HuH-7 (cell line): ENCODE data around the gene HPGD.

ENCODE experiments used
- DNase-seq: peaks from one replicate; pipeline ENCODE4 v3.0.0; 2011; ENCODE audit warnings: low spot score

Gene HPGD

DNA sequence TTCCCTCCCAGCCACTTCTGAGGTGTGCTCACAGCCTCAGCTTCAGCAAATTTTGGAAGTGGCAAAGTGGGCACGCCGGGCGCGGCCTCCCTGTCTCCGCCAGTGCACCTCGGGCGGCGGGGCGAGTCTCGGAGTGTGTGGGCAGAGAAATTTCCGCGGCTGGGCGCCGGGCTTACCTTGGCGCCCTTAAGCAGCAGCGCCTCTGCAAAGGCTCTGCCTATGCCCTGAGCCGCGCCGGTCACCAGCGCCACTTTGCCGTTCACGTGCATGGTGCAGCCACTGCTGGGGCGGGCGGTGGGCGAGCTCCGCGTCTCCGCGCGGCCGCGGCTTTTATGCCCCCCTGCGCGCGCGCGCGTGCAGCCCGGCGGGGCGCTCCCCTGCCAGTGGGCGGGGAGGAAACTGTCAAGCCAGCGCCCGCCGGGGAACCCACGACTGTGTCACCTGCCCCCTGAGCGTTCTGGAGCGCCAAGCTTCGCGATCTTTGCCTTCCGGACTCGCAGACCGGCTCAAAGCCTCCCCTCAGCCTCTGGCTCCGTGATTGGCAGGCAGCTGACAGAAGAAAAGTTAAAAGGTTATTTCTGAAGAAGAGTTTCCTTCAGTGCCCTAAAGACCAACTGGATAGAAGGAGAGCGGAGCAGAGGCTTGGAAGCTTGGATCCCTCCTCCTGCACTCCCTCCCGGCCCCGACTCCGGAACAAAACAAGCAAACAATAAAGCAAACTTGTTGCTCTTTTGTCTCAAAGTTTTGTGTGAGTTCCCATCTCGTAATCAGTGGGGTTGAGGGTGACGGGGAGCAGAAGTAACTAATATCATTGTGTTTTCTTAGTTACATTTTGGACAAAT is at the start of gene HPGD:
HPGD (minus strand) TSS at position 306 of the 842 bp plus-strand sequence; CDS start at position 269, 37 bp downstream.
- DNase-seq = peak; percentile 74

DNA sequence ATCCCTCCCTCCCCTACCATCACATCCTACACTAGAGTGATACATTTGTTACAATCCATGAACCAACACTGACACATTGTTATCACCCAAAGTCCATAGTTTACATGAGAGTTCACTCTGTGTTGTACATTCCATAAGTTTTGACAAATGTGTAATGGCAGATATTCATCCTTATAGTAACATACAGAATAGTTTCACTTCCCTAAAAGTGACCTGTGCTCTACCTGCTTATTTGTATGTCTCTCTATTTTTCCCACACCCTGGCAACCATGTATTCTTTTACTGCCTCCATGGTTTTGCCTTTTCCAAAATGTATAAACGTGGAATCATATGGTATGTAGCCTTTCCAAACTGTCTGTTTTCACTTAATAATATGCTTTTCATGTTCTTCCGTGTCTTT is 42.2 kb upstream of the HPGD start:
- DNase-seq = no peak

DNA sequence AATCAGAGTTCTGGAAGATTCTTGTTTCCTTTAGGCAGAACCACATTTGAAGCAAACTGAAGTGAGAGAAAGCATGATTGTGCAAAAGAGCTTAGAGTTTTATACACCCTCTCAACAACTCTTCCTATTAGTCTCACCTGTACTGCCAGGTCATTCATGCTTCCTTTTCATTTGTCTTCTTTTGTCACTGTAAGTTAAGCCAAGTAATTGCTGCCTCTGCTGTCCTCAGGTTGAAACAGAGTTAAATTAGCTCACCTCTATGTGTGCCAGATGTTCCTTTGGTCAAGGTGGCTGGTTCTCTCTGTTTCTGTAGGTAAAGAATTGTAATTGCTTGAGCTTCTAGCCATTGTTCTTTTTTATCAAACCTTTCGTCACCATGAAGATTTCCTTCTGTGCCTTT is 41.1 kb upstream of the HPGD start:
- no peak for DNase-seq

DNA sequence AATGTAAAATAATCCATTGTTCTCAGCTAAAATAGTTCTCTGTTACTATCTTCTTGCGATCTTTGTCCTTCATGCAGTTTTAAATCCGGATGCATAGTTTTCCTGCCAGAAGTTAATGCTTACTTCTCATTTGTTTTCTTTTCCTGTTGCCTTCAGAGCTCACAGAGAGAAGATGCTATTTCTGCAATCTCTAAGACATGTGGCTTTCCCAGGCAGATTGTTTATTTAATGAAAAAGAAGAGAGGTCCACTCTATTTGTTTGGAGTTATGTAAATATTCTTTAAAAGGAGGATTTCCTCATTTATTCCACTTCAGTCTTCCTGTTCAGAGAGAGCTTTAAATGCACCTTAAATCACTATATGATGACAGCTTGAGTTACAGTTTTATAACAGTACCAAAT is 39.3 kb upstream of the HPGD start:
- DNase-seq = no peak

DNA sequence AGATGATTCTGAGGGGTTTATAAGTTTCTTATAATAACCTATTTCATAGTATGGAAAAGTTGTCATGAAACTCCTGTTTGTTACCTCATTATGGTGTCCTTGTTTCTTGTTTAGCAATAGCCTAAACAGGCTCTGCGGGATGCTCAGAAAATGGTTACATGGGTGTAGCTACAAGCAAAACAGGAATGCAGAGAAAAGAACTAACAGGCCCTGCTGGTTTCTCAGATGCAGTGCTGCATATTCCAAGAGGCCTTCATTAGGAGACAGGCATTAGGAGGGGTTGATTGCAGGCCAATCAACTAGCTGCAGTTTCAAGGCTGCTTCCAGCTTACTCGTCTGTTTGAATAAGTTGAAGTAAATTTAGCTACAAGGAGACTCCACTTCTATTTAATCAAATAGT is 37.6 kb upstream of the HPGD start:
- no peak for DNase-seq

DNA sequence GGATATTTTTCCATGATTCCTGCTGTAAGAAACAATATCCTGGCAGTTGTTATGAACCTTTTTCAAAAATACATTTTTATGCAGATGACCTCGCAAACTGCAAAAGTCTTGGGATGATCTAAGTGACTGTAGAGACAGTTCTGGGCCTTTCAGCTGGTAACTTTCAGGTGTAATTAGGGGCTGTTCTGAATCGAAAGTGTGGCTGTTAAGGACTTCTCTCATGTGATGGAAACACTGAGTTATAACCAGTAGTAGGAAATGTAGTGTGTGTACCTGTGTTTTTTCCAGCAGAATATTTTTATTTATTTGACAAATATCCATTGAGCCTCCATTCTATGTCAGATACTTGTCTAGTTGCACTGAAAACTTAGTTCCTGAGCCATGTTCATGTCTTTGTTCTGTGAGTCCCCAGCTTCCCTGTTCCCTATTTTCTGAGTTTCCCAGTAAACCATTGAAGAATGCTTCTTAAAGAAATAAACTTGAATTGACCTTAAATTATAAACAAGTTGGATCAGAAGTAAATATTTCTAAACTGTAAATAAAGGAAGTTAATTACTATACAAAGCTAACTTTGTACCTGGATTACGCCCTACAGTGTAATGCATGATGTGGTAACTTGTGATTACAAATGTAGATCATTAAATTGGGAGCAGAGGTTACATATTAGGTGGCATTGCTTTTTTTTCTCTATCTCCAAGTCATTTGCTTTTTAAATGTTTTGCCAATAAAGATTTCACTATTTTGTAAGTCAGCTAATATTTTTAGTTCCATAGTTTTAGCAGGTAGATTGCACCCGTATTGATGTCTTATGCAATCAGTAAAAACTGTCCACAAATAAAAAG is 33.7 kb upstream of the HPGD start:
- DNase-seq = no peak

DNA sequence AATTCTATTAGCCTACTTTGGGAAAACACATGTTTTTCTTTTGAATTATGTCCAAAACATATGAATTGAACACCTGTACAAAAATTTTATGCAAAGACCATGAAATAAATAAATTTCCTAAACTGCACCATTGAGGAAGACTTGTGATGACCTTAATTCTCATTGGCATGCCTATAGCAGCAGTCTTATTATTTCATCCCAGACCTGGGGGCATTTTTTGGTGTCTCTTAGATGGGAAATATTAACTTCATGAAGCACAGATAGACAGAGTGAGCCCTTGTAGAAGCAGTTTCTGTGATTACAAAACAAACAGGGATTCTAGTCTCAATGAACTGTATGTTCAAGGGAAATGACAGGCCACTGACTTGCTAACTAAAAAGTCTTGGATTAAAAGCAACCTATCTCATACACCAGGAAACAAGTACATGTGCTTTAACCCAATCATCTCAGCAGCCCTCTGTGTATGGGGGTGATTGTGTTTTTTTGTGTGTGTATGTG is 32.0 kb upstream of the HPGD start:
- DNase-seq = no peak

DNA sequence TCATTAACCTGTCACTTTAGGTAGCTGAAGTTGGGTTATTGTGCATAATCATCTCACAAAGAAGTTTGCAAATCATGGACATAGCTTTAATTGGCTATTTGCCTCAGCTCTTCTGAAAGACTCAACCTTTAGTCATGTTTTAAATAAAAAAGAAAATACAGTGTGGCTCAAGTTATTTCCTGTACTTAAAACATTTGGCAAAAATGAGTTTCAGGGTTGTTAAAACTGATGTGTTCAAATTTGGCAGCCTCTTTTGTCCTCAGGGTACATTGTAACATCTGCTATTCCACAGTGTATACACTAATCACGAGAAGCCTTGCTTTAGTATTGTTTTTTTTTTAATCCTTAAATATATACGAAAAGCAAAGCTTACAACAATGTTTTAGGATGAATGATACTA is 31.5 kb upstream of the HPGD start:
- no peak for DNase-seq

DNA sequence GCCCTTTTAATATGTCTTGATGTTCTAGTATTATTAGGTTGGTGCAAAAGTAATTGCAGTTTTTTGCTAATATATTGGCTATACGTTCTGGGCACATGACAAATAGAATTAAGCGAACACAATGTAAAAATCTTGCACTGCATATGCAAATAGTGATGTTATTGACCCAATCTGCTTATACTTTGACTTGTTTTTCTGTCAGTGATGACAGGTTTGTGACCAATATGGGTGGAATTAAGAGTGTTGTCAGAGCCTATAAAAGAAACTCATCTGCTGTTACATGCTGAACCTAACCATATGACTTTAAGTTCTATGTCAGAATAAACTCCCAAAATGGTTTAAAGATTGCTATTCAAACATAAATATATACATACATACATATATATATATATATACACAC is 30.7 kb upstream of the HPGD start:
- no peak for DNase-seq

DNA sequence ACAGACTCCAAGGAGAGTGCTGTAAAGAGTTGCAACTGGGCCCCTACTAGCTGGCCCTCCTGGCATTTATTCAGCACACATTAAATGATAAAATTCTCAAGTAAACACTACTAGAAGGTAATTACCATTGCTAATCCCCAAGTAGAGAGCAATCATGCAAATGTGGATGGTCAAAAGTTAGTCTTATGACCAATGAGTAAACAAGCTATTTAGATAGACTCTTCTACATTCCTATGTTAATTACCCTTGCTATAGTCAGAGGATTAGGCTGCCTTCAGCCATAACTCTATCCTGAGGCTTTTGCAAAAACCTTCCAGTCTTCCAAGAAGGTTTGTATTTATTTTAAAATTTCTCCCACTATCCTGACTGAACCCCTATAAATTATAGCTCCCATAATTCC is 28.3 kb upstream of the HPGD start:
- no peak for DNase-seq

DNA sequence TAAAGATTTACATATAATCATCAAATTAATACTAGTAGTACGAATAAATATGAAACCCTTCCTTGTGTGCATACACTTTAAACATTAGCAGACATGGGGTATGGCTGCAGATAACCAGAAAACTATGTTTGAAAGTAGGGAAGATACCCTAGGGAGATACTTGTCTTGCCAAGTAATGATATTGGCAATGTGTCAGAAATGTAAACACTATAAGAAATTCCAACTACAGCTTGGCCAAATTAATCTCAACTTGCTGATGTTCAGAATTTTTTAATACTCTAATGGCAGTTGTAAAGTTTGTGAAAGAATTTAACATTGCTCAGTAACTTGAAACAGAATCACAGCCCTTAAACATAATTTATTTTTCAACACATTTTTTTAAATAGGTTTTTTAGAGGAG is 27.4 kb upstream of the HPGD start:
- no peak for DNase-seq

DNA sequence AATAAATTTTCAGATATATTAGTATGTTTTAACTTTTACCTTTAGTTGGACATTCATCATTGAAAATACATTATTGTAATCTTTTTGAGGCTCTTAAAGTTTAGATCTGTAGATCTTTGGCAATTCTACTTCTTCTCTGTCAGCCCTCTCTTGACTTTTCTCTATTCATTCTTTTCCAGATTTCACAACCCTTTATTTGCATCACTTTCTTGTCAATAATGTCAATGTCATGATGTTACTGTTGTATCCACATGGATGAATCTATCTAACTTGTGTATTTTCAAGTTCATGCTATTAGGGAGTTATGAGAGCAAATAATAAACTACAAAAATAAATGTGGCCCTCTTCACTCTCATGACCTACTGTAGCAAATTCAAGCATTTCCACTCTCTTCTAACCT is 23.0 kb upstream of the HPGD start:
- DNase-seq = no peak

DNA sequence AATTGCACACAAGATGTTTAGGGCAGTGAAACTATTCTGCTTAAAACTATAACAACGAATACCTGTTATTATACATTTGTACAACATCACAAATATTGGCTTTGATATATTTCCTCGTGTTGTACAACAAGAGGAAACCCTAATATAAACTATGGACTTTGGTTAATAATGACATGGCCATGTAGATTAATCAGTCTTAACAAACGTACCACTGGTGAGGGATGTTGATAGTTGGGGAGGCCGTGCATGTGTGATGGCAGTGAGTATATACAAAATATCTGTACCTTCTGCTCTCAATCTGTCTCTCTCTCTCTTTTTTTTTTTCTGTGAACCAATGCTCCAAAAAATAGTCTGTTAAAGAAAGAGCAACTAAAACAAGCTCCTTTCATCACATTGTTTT is 22.2 kb upstream of the HPGD start:
- DNase-seq = no peak

DNA sequence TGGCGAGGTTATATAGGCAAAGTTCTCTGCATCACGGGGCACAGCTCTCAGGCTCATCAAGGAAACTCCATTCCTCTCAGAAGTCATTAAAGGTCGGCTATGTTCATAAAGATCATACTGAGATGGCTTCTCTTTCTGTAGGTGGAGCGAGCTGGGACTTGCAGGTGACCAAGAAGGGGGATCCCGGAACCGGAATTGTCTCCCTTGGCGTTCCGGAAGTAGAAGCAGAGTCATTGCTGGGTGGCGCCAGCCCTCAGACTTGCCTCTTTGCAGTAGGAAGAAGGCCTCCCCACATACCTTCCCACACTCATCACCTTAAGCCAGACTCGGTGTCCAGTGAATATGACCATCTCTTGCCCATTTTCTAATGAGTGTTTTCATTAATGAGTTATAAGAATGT is 17.9 kb upstream of the HPGD start:
- DNase-seq = no peak

DNA sequence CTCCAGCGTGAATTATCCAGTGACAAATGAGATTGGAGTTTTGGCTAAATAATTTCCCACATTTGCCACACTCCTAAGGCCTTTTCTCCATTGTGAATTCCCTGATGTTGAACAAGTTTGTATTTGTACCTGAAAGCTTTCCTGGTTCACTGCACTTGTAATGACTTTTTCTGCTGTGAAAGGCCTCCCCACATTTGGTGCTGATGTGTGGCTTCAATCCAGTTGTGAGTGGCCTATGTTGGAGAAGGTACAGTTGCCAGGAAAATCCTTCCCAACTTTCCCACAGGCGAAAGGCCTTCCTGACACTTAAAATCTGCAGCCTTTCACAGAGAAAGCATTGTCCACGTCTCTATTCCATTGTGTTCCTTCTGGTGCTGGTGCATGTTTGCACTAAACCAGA is 17.3 kb upstream of the HPGD start:
- DNase-seq = no peak

DNA sequence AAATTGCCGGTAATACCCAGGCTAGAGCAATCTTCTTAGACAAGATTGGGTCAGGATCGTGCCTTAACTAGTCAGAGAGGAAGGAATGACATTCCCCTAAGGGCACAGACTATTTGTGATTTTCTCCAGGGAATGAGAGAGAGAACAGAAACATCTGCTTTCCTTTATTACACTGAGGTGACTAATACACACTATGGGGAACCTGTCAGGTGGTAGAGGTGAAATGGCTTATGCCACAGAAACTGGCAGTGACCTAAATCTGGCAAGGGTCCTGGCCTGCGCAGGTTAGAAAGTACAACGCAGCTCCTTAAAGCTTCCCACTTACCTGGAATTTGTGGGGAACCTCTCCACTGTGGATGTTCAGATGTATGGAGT is 16.6 kb upstream of the HPGD start:
- no peak for DNase-seq

DNA sequence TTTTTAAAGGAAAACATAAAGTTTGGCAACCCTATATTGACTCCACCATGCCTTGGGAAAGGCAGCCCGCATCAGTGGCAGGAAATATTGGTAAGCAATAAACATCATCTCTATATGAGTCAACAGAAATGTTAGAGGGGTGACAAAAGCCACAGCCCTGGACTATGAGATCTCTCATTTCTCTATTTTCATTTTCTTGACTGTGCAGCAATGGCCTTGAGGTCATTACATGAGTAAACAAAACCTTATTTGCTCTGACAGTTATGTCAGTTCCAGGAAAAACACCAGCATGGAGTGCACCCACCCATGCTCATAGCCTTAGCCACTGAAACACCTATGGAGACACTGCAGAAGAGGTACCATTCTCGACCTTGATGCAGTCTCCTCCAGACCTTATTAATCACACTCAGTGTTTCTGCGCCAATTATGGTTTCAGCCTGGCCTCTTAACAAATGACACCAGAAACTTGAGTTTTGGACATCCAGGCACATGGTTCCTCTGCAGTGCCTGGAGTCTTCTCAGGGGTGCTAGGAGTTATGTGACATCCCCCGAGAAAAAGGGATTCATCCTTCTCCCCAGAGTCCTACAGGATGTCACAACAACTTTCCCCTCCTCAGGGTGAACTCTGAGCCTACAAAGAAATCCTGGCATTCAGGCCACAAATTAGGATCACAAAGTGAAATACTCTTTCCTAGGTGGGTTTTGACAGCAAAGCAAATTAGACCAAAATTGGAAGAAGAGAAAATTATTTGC is 16.0 kb upstream of the HPGD start:
- peak; percentile 49 for DNase-seq

DNA sequence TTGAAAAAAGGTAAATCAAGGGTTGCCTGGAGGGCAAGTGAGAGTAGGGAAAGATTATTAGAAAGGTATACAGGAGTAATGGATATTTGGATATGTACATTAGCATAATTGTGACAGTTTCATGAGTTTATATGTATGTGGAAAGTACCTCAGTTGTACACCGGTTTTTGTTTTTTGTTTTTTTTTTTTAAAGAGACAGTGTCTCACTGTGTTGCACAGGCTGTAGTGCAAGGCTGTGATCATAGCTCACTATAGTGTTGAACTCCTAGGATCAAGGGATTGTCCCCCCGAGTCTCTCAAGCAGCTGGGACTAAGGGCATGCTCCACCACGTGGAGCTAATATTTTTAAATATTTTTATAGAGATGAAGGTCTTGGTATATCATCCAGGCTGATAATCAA is 15.3 kb upstream of the HPGD start:
- DNase-seq = no peak

DNA sequence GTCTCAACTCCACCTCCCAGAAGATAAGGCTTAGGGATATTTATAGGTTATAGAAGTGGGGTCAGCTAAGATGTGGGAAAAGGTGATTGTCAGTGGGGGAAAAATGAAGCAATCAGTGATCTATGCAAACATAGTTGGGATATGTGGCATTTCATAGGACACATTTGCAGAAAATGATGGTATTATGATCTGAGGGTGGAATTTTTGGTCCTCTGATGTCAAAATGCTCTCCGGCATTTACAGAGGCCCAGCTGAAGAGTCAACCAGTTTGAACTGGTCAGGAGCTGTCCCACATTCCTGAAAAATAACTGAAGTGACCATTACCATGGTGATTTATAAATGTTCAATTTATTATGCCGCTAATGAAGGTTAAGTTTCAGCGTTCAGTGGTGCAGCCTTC is 12.2 kb upstream of the HPGD start:
- DNase-seq = no peak

DNA sequence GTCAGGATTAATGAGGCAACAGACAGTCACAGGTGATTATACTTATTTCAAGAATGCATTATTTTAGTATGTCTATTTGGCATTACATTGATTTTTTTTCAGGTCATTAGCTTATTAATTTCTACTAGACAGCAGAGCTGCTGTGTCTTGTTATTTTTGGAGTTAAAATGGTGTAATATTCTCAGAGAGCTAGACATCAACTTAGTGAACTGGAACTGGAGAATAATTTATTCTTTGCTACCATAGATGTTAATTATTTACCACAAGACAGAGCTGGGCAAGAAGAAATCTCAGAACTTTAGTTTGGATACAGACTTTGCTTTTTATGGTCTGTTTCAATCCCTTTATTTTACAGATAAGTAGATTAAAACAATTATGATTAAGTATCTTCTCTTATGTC is 10.2 kb upstream of the HPGD start:
- no peak for DNase-seq

DNA sequence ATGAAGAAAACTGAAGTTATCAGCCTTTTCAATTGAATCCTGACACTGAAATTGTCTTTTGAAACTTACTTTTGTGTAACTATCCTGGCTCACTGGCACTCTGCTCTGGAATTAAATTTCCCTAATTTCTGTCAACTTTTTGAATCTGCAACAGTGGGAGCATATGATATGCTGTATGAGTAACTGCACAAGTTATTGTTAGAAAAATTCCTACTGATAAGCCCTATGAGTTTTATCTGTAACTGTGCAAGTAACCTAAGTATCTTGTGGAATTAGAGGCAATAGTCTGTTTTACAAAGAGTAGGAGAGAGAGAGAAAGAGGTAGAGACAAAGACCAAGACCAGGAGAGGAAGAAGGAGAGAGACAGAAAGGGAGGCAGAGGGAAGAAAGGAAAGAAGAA is 9.2 kb upstream of the HPGD start:
- DNase-seq = no peak

DNA sequence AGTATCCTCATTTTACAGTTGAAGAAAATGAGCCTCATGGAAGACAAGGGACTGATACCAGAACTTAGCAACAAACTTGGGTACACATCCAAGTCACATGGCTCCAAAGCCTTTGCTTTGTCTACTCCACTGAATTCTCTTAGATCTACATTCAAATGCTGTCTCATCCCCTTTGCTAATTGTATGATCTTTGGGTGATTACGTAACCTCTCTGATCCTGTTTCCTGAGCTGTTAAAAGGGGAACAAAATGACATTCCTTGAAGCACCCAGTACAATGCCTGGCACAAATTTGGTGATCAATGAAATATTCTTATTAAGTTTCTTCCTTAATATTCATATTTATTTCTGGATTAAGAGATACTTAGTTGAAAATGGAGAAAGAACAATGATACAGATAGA is 5.9 kb upstream of the HPGD start:
- no peak for DNase-seq

DNA sequence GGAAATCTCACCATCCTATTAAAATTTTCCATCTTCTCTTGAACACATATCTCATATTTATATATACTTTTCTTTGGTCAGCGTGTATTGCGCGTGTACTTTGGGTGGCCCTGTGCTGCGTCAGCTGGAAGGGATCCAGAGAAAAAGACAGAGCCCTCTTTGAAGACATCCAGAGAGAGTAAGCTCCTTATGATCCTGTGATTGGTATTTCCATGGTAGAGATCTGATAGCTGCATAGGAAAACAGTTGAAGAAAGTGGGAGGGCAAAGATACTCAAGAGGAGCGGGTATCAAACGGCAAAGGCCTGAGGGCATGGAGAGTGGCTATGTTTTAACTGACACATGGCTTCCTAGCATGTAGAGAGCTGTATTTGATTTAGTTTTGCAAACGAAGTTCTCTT is 4.4 kb upstream of the HPGD start:
- DNase-seq = no peak
